Measurements from ENCODE around the gene BTNL9.
"Not testable (repeated sequence)": the region's sequence is repeated elsewhere in the genome, so short reads cannot be mapped to it uniquely, and the experiment has no call there.

The BTNL9 gene

GRCh38 chr5:181101930-181102674, 62.0 kb downstream of the BTNL9 start:
- not testable (repeated sequence) for DNase-seq

GRCh38 chr5:181104259-181104568, 64.1 kb downstream of the BTNL9 start:
- not testable (repeated sequence) for DNase-seq

- DNase-seq: not testable (repeated sequence)
Measured at GRCh38 chr5:181104606-181105390, 64.7 kb downstream of the BTNL9 start.

GRCh38 chr5:181105391-181106025, 65.4 kb downstream of the BTNL9 start:
- no peak for DNase-seq

- no peak for DNase-seq
Measured at GRCh38 chr5:181107699-181108098, 67.6 kb downstream of the BTNL9 start.

GRCh38 chr5:181108578-181109165, 68.6 kb downstream of the BTNL9 start:
- DNase-seq: no peak

GRCh38 chr5:181109489-181110013, 69.5 kb downstream of the BTNL9 start:
- no peak for DNase-seq

- DNase-seq: no peak
Measured at GRCh38 chr5:181111010-181111409, 70.9 kb downstream of the BTNL9 start.

Data from stimulated activated CD4-positive, alpha-beta T cell treated with anti-CD3 and anti-CD28 coated beads, Interleukin-4, amount 100 ng/mL, for 1 hour (primary cell).